MM.1S (cell line): Measurements from ENCODE around the gene ST3GAL4.

ENCODE experiments used
- EZH2 ChIP-seq: fragments of 300-600 bp; sonication (generic); optimal IDR thresholded peaks from 2 replicates; pipeline ENCODE3; 2017; ENCODE audit warnings: low read depth, mild to moderate bottlenecking, antibody characterized with exemption, low read length, mixed read lengths
- EZH2phosphoT487 ChIP-seq: fragments of 300-600 bp; sonication (generic); IDR thresholded peaks from 2 replicates; pipeline ENCODE4 v1.6.1; 2018; ENCODE audit warnings: antibody characterized with exemption, low read length
- TF ChIP-seq, protein P1 (sequence below): fragments of 300-600 bp; sonication (generic); IDR thresholded peaks from 2 replicates; pipeline ENCODE4 v1.5.1; 2016; ENCODE audit warnings: antibody characterized with exemption, low read length, mixed read lengths

DNA sequence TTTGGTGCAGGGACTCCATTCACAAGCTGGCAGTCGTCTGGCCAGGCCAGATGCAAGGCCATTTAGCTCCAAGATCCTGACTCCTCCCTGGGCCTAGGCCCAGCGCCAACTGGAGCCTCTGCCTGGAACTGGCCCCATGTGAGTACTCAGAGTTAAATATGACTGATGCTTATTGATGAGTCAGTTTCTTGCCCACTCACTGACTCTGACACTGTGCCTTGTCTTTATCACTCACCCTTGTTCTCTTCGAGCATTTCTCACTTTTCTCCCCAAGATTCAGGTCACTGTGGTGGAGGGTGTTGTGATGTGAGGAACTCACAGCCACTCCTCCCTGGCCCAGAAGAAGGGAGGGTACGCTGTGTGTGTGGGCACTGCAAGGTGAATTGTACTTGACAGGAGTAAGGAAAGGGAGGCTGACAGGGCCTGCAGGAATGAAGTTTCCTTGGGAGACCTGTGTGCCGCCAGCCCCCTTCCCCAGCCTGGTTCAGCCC, 23.2 kb upstream of the ST3GAL4 start:
- TF ChIP-seq, protein P1, sequence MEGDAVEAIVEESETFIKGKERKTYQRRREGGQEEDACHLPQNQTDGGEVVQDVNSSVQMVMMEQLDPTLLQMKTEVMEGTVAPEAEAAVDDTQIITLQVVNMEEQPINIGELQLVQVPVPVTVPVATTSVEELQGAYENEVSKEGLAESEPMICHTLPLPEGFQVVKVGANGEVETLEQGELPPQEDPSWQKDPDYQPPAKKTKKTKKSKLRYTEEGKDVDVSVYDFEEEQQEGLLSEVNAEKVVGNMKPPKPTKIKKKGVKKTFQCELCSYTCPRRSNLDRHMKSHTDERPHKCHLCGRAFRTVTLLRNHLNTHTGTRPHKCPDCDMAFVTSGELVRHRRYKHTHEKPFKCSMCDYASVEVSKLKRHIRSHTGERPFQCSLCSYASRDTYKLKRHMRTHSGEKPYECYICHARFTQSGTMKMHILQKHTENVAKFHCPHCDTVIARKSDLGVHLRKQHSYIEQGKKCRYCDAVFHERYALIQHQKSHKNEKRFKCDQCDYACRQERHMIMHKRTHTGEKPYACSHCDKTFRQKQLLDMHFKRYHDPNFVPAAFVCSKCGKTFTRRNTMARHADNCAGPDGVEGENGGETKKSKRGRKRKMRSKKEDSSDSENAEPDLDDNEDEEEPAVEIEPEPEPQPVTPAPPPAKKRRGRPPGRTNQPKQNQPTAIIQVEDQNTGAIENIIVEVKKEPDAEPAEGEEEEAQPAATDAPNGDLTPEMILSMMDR: no peak
- no peak for TF ChIP-seq EZH2
- TF ChIP-seq EZH2phosphoT487: no peak
